ENCODE measurements around the gene PLCH2.

PLCH2 gene

DNA sequence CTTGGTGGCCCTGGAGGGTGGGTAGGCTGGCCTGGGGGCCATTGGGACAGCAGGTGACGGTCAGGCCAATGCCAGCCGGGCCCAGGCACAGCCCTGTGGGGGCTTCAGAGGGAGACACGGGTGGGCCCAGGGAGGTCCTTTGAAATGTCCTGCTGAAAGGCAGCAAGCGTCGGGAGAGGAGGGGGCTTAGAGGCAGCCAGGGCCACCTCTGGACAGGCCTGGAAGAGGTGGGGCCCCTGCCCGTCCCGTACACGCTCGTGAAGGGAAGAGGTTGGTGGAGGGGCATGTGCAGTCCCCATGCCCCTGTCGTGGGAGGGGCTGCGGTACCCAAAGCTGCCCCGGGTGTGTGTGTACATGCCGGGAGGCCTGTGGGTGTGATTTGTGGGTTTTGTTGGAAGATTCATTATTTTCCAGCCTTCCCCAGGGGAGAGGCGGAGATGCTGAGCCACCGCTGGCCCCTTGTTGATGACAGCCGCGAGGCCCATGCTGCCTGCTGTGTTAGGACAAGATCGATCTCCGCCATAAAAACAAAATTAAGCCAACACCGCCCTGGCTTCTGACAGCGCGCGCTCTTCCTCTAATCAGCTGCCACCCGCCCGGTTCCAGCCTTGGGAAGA lies 3.4 kb upstream of the PLCH2 start:
- Histone ChIP-seq H3K4me2 (peak overlapping the region; percentile 98), H3K36me3 (no peaks in the 10 kb centered on the region), H3K27me3 (no peaks in the 10 kb centered on the region), H3K9ac (peak overlapping the region; percentile 68; the same call in 1 of the 2 replicates), H3K9me3 (no peaks in the 10 kb centered on the region), H3K4me3 (no peak overlapping the region), H3K4me1 (peaks cover 98% of the 10 kb centered on the region), H3K27ac (peak overlapping the region; percentile 80), H4K20me1 (peaks cover 23% of the 10 kb centered on the region; the same call in 1 of the 2 replicates)
- no peak for TF ChIP-seq Cebpa-rat (IDR thresholded peaks at IDR 0.05)

DNA sequence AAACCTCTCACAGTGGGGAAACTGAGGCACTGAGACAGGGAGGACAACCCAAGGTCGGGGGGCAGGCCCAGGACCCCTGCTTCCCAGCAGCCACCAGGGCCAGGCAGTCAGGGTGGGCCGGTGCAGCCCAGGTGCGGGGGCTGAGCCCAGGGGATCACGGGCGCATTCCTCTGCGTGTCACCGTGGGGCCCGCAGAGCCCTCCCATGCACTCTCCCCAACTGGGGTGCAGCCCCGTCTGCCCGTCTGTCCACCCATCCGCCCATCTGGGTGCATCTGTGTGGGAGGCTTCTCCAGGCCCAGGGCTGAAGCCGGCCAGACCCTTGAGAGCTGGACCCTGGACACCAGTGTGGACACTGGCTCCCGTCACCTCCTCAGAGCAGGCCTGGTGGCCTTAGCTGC lies 2.9 kb upstream of the PLCH2 start:
- Histone ChIP-seq H4K20me1 (peaks cover 22% of the 10 kb centered on the region; the same call in 1 of the 2 replicates), H3K27ac (peak overlapping the region; percentile 62; the same call in 1 of the 2 replicates), H3K9me3 (no peaks in the 10 kb centered on the region), H3K9ac (peak overlapping the region; percentile 68), H3K36me3 (no peaks in the 10 kb centered on the region), H3K27me3 (no peaks in the 10 kb centered on the region), H3K4me1 (peaks cover 100% of the 10 kb centered on the region), H3K4me3 (no peak overlapping the region), H3K4me2 (peak overlapping the region; percentile 98)
- no peak for TF ChIP-seq Cebpa-rat (IDR thresholded peaks at IDR 0.05)

DNA sequence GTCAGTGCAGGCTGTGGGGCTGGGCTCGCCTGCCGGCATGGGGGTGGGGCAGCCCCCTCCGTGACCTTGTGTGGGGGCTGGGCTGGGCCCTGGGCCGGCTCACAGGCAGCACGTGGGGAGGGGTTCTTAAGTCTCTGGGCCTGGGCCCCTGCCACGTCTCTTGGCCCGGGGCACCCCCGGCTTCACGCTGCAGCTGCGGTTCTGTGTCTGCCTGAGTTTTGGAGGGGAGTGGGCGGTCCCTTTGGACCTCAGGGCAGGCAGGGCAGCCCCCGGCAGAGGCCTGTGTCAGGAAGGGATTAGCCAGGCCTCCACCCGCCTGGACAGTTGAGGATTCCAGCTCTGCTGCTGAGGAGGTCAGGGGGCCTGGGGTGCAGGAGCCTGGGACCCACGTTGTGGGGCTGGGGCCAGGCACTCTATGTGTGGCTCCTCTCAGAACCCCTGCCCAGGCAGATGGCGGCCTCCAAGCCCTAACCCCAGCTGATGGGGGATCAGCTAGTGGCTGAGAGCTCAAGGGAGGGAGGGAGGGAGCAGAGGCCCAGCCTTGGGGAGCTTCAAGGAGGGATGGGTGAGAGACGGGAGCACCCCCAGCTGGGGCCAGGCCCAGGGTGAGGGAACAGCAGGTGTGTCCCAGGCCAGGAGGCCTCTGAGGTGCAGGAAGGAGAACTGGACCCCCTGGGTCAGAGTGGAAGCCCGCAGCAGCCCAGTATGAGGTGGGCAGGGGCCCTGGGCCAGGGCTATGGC lies 1.8 kb upstream of the PLCH2 start:
- Histone ChIP-seq H3K9ac (peak overlapping the region; percentile 29; the same call in 1 of the 2 replicates), H3K27me3 (no peaks in the 10 kb centered on the region), H4K20me1 (peaks cover 12% of the 10 kb centered on the region; the same call in 1 of the 2 replicates), H3K9me3 (no peaks in the 10 kb centered on the region), H3K4me1 (peaks cover 100% of the 10 kb centered on the region), H3K27ac (peak overlapping the region; percentile 62), H3K36me3 (no peaks in the 10 kb centered on the region), H3K4me2 (peak overlapping the region; percentile 98), H3K4me3 (no peak overlapping the region)
- no peak for TF ChIP-seq Cebpa-rat (IDR thresholded peaks at IDR 0.05)

DNA sequence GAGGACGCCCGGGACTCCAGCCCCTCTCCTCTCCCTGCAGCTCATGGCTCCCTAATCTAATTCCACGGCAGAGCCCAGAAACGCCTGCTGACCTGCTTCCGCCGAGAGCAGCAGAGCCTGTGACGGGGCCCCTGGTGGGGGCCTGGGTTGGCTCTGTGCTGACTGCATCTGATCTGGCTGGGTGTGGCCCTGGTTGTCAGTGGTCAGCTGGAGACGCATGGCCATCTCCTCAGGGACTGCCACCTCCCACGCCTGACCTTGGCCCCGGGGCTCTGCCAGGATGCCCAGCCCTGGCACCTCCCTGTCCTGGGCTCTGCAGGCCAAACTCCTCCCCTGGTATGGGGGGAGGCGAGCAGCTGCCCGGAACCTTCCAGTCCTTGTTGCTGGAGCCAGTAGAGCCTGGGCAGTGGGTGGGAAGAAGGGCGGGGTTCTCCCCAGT lies 1.1 kb upstream of the PLCH2 start:
- H3K27me3 ChIP-seq = no peaks in the 10 kb centered on the region
- H3K27ac ChIP-seq = 0 out of 2 replicates have a peak overlapping the region, but pooled peaks have one; percentile 27
- no peak for TF ChIP-seq Cebpa-rat (IDR thresholded peaks at IDR 0.05)
- no peaks in the 10 kb centered on the region for H3K36me3 ChIP-seq
- H3K9ac ChIP-seq = no peak overlapping the region
- peaks cover 100% of the 10 kb centered on the region for H3K4me1 ChIP-seq
- no peaks in the 10 kb centered on the region for H3K9me3 ChIP-seq
- H4K20me1 ChIP-seq = peaks cover 10% of the 10 kb centered on the region; the same call in 1 of the 2 replicates
- H3K4me2 ChIP-seq = peak overlapping the region; percentile 98
- H3K4me3 ChIP-seq = no peak overlapping the region

DNA sequence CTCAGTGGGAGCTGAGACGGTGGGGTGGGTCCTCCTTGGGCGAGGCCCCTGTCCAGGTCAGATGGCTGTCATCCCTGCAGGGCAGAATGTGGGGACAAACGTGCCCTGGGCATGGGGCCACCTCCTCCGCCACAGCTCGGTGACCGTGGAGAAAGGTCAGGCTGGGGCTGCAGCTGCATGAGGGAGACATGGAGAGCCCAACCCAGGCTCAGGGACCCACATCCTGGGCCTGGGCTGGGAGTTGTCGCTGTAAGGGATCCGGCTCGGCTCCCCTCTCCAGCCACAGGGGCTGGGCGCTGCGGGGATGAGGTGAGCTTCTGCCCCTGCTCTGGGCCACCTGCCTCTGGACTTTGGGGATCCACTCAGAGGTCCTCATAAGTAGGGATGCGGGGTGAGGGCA lies 518 bp upstream of the PLCH2 start:
- Histone ChIP-seq H3K9ac (no peak overlapping the region), H3K27me3 (no peaks in the 10 kb centered on the region), H4K20me1 (peaks cover 4% of the 10 kb centered on the region; the same call in 1 of the 2 replicates), H3K36me3 (no peaks in the 10 kb centered on the region), H3K4me2 (peak overlapping the region; percentile 98), H3K4me1 (peaks cover 100% of the 10 kb centered on the region), H3K9me3 (no peaks in the 10 kb centered on the region), H3K27ac (0 out of 2 replicates have a peak overlapping the region, but pooled peaks have one; percentile 22), H3K4me3 (no peak overlapping the region)
- TF ChIP-seq Cebpa-rat (IDR thresholded peaks at IDR 0.05) = no peak

DNA sequence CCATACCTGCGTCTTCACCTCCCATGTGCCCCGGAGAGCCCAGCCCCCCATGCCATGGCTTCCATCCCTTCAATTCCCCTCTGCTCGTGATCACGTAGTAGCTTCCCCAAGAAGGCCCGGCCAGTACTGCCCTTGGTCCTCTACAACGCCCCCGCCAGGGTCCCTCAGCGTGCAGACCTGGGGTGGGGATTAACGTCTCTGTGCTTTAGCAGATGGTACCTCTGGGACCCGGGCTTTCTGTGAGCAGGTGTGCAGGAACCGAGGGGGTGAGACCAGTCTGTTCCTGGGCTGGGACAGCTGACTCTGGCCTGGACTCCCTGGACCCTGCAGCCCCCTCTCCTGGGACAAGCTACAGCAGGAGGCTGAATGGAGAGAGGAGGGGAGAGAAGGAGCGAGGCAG lies 1.2 kb downstream of the PLCH2 start:
- TF ChIP-seq Cebpa-rat (IDR thresholded peaks at IDR 0.05) = no peak
- Histone ChIP-seq H3K4me3 (no peak overlapping the region), H3K9ac (no peak overlapping the region), H3K4me2 (peak overlapping the region; percentile 98), H3K9me3 (no peaks in the 10 kb centered on the region), H3K27me3 (no peaks in the 10 kb centered on the region), H4K20me1 (peaks cover 13% of the 10 kb centered on the region; the same call in 1 of the 2 replicates), H3K36me3 (no peaks in the 10 kb centered on the region), H3K4me1 (peaks cover 100% of the 10 kb centered on the region), H3K27ac (no peak overlapping the region)

DNA sequence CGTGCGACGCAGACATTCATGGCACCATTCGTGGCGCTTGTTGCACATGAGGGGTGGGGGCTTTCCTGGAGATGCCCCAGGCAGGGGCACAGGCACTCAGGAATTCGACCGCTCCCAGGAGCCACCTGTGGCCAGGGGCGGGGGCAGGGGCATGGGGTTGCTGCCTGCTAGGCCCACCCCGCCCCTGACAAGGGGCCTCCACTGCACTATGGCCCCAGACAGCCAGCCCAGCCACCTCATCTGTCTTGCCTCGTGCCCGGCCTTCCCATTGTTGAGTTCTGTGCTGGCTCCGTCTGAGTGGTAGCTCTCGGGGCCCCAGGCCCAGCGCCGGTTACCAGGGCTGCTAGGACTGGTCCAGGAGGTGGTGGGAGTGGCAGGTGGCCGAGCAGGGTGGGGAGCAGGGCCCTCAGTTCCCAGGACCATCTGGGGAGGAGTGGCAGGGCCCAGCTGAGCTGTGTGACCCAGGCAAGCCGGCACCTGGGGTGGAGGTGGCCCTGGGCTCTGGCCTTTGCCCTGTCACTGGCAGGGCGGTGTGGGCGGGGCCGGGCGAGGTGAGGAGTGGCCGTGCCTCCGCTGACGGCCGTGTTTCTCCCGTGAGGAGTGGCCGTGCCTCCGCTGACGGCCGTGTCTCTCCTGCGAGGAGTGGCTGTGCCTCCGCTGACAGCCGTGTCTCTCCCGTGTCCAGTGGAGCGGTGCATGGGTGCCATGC lies 1.9 kb downstream of the PLCH2 start:
- 0 out of 2 replicates have a peak overlapping the region, but pooled peaks have one; percentile 13 for H3K27ac ChIP-seq
- no peak overlapping the region for H3K4me3 ChIP-seq
- TF ChIP-seq Cebpa-rat (IDR thresholded peaks at IDR 0.05) = no peak
- H3K4me1 ChIP-seq = peaks cover 100% of the 10 kb centered on the region
- peak overlapping the region; percentile 98 for H3K4me2 ChIP-seq
- H3K9ac ChIP-seq = no peak overlapping the region
- H3K36me3 ChIP-seq = no peaks in the 10 kb centered on the region
- H4K20me1 ChIP-seq = peaks cover 13% of the 10 kb centered on the region; the same call in 1 of the 2 replicates
- no peaks in the 10 kb centered on the region for H3K9me3 ChIP-seq
- H3K27me3 ChIP-seq = no peaks in the 10 kb centered on the region

DNA sequence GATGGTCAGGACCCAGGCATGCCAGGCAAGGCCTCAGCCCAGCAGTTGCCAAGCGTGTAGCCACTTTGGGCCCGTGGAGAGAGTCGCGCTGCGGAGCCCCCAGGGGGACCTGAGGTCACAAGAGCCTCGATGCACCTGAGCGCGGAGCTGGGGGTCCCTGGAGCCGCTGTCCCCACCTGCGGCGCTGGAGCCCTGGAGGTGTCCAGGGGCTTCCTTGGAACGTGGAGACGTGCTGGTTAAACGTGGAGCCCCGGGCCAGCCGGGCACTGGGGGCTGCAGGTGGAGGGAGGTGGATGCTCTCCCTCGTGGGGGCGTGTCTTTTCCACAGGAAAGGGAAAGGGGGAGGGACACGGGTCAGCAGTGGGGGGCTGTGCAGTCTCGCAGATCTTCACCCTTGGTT lies 3.1 kb downstream of the PLCH2 start:
- no peak for TF ChIP-seq Cebpa-rat (IDR thresholded peaks at IDR 0.05)
- no peak overlapping the region for H3K27ac ChIP-seq
- H3K4me1 ChIP-seq = peaks cover 95% of the 10 kb centered on the region
- H3K36me3 ChIP-seq = no peaks in the 10 kb centered on the region
- H3K4me3 ChIP-seq = no peak overlapping the region
- peaks cover 13% of the 10 kb centered on the region; the same call in 1 of the 2 replicates for H4K20me1 ChIP-seq
- H3K27me3 ChIP-seq = no peaks in the 10 kb centered on the region
- H3K9ac ChIP-seq = no peak overlapping the region
- H3K4me2 ChIP-seq = peak overlapping the region; percentile 98
- H3K9me3 ChIP-seq = no peaks in the 10 kb centered on the region

DNA sequence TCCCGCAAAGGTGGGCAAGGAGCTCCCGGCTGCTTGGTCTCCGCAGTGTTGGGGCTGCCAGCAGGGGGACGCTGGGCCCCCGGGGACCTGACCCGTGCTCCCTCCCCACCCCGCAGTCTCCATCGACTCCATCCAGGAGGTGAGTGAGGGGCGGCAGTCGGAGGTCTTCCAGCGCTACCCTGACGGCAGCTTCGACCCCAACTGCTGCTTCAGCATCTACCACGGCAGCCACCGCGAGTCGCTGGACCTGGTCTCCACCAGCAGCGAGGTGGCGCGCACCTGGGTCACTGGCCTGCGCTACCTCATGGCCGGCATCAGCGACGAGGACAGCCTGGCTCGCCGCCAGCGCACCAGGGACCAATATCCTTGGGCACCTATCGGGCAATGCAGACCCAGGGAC lies 3.5 kb downstream of the PLCH2 start:
- no peaks in the 10 kb centered on the region for H3K27me3 ChIP-seq
- peaks cover 13% of the 10 kb centered on the region; the same call in 1 of the 2 replicates for H4K20me1 ChIP-seq
- H3K4me3 ChIP-seq = no peak overlapping the region
- TF ChIP-seq Cebpa-rat (IDR thresholded peaks at IDR 0.05) = no peak
- H3K27ac ChIP-seq = no peak overlapping the region
- no peaks in the 10 kb centered on the region for H3K36me3 ChIP-seq
- H3K9me3 ChIP-seq = no peaks in the 10 kb centered on the region
- H3K9ac ChIP-seq = no peak overlapping the region
- peak overlapping the region; percentile 98 for H3K4me2 ChIP-seq
- H3K4me1 ChIP-seq = peaks cover 91% of the 10 kb centered on the region
